HepG2 (cell line): Measurements from ENCODE around the gene GOT1. TPM values are rescaled to one million over a fixed set of nuclear protein-coding genes. Genes with fewer than 3 reads are reported as not detected.

Experiments
- DR1 ChIP-seq: sonication (generic); formaldehyde crosslinking; IDR thresholded peaks from 2 replicates; pipeline ENCODE4 v1.8.0; 2021; ENCODE audit warnings: mild to moderate bottlenecking, missing genetic modification reagents, inconsistent platforms
- E2F2 ChIP-seq: sonication (generic); formaldehyde crosslinking; IDR thresholded peaks from 2 replicates; pipeline ENCODE4 v1.4.0; 2020; ENCODE audit warnings: missing genetic modification reagents, borderline replicate concordance
- FUBP1 ChIP-seq: sonication (generic); formaldehyde crosslinking; IDR thresholded peaks from 2 replicates; pipeline ENCODE4 v1.5.1; 2020; ENCODE audit warnings: missing genetic modification reagents, mild to moderate bottlenecking, borderline replicate concordance
- HMGA1 ChIP-seq: sonication (generic); formaldehyde crosslinking; conservative IDR thresholded peaks from 2 replicates; pipeline ENCODE4 v1.4.0; 2020; ENCODE audit warnings: missing genetic modification reagents
- HNRNPUL1 ChIP-seq: fragments of 200-400 bp; formaldehyde crosslinking; IDR thresholded peaks from 2 replicates; pipeline ENCODE4 v1.6.1; 2017; ENCODE audit warnings: low read depth, mild to moderate bottlenecking, low read length, moderate library complexity
- KMT2A ChIP-seq: sonication (generic); formaldehyde crosslinking; IDR thresholded peaks from 2 replicates; pipeline ENCODE4 v1.4.0; 2020; ENCODE audit warnings: missing genetic modification reagents
- MTA1 ChIP-seq: sonication (generic); formaldehyde crosslinking; IDR thresholded peaks from 2 replicates; pipeline ENCODE4 v1.4.0; 2020; ENCODE audit warnings: missing genetic modification reagents, mild to moderate bottlenecking, borderline replicate concordance
- RAD21 ChIP-seq: fragments of 450-650 bp; formaldehyde crosslinking; IDR thresholded peaks from 2 replicates; pipeline ENCODE4 v1.5.0; 2020; ENCODE audit warnings: mild to moderate bottlenecking
- ZFX ChIP-seq: sonication (generic); formaldehyde crosslinking; IDR thresholded peaks from 2 replicates; pipeline ENCODE4 v1.4.0; 2020; ENCODE audit warnings: mild to moderate bottlenecking, low read depth, missing genetic modification reagents, moderate library complexity
- ZNF207 ChIP-seq: fragments of 450-650 bp; IDR thresholded peaks from 2 replicates; pipeline ENCODE4 v1.6.1; 2016; ENCODE audit warnings: antibody characterized with exemption, borderline replicate concordance
- ZNF407 ChIP-seq: sonication (generic); formaldehyde crosslinking; IDR thresholded peaks from one replicate; pipeline ENCODE4 v1.5.1; 2020; ENCODE audit warnings: mild to moderate bottlenecking, missing genetic modification reagents; ENCODE audit errors: not compliant biosample characterization
- ZNF556 ChIP-seq: sonication (generic); formaldehyde crosslinking; IDR thresholded peaks from 2 replicates; pipeline ENCODE4 v1.4.0; 2020; ENCODE audit warnings: mild to moderate bottlenecking, missing genetic modification reagents, borderline replicate concordance
- ZNF614 ChIP-seq: IDR thresholded peaks from 2 replicates; pipeline ENCODE4 v1.6.1; 2018; ENCODE audit warnings: missing biosample characterization, missing genetic modification reagents, inconsistent platforms, borderline replicate concordance
- ZXDC ChIP-seq: sonication (generic); formaldehyde crosslinking; IDR thresholded peaks from 2 replicates; pipeline ENCODE4 v1.5.0; 2020; ENCODE audit warnings: mild to moderate bottlenecking, missing genetic modification reagents
- polyA plus RNA-seq, 8 experiments: library from polyadenylated mRNA; depleted of rRNA in 3 of 8; stranded (reverse) in 7 of 8; unstranded in 1 of 8; fragments of >200 nt; fragmentation: Illumina TruSeq in 4 of 8; extraction: Trizol in 4 of 8; gene quantifications; 2 replicates each; pipeline versions ENCODE4 v1.2.1 to v1.2.3, GENCODE V29; 2011 to 2016; ENCODE audit warnings: low read depth in 4 of 8, missing spikeins in 1 of 8, mixed read lengths in 1 of 8; ENCODE audit not compliant: insufficient read depth in 1 of 8
- total RNA-seq, 5 experiments: library from RNA; depleted of rRNA; stranded (reverse); fragments of >200 nt; fragmentation: Illumina TruSeq; extraction: Trizol; gene quantifications; 2 replicates each; pipeline ENCODE4 v1.2.3, GENCODE V29; 2016; ENCODE audit warnings: low read depth in 1 of 5

The GOT1 gene
- total and polyA plus RNA-seq, 2 of the 13 experiments (the other 11 are each of a cell fraction or from before 2014, with no cell fraction given): 81.2 to 102 TPM

- TF ChIP-seq ZXDC (CRISPR knock-in tag) (no peak), ZNF614 (no peak), E2F2 (CRISPR knock-in tag) (no peak), MTA1 (CRISPR knock-in tag) (0 out of 2 replicates have a peak, but pooled peaks have one; percentile 8), RAD21 (CRISPR knock-in tag) (peak; percentile 55), DR1 (peak; percentile 95), KMT2A (CRISPR knock-in tag) (peak; percentile 77), HMGA1 (no peak), ZNF556 (0 out of 2 replicates have a peak, but pooled peaks have one; percentile 11), FUBP1 (no peak), ZNF207 (no peak), HNRNPUL1 (no peak), ZFX (CRISPR knock-in tag) (peak; percentile 75), ZNF407 (CRISPR knock-in tag) (peak; percentile 46)
Measured at GRCh38 chr10:99430451-99431189, at the start of gene GOT1 (continued).
